Mesothelial cell of epicardium (in vitro differentiated cells): ENCODE data around the gene SULT6B1. TPM values are rescaled to one million over a fixed set of nuclear protein-coding genes. Genes with fewer than 3 reads are reported as not detected.

Experiments
- DNase-seq, 2 experiments: peaks; one replicate each; pipeline ENCODE4 v3.0.0; 2021; ENCODE audit warnings: low spot score in 2 of 2; ENCODE audit not compliant: unreplicated experiment in 2 of 2
- H3K27ac Mint-ChIP-seq: 2 replicates; pipeline ENCODE4 v1.8.0; 2021; ENCODE audit warnings: mixed read lengths
- H3K27me3 Mint-ChIP-seq: 2 replicates; pipeline ENCODE4 v1.8.0; 2021; ENCODE audit warnings: low read depth, mixed read lengths
- H3K36me3 Mint-ChIP-seq: 2 replicates; pipeline ENCODE4 v1.8.0; 2021; ENCODE audit warnings: mixed read lengths
- H3K4me1 Mint-ChIP-seq: 2 replicates; pipeline ENCODE4 v1.8.0; 2021; ENCODE audit warnings: mixed read lengths
- H3K4me3 Mint-ChIP-seq: 2 replicates; pipeline ENCODE4 v1.8.0; 2021; ENCODE audit warnings: mild to moderate bottlenecking, moderate library complexity, mixed read lengths
- H3K9me3 Mint-ChIP-seq: 2 replicates; pipeline ENCODE4 v1.8.0; 2021; ENCODE audit warnings: mixed read lengths
- CTCF ChIP-seq: fragments of 200-600 bp; sonication (generic); IDR thresholded peaks from one replicate; pipeline ENCODE4 v1.5.0; 2021; ENCODE audit warnings: antibody characterized with exemption; ENCODE audit not compliant: unreplicated experiment
- total RNA-seq: library from RNA; stranded (reverse); gene quantifications from 3 replicates; pipeline ENCODE4 v1.2.1, GENCODE V29; 2021

Gene SULT6B1
- total RNA-seq, 1 donor from 2014 or later = not detected

- no peaks in the 10 kb centered on the region for H3K36me3 Mint-ChIP-seq
- peaks cover 4% of the 10 kb centered on the region for H3K27me3 Mint-ChIP-seq
- H3K9me3 Mint-ChIP-seq = no peaks in the 10 kb centered on the region
- H3K4me1 Mint-ChIP-seq = no peaks in the 10 kb centered on the region
- no peak for TF ChIP-seq CTCF
- no peak overlapping the region for H3K27ac Mint-ChIP-seq
- no peak overlapping the region for H3K4me3 Mint-ChIP-seq
- DNase-seq = no peak
Observed at GRCh38 chr2:37191747-37192146, 3.3 kb upstream of the SULT6B1 start.

- no peak for DNase-seq
- Mint-ChIP-seq H3K4me1 (no peaks in the 10 kb centered on the region), H3K4me3 (no peak overlapping the region), H3K27ac (no peak overlapping the region), H3K36me3 (no peaks in the 10 kb centered on the region), H3K9me3 (no peaks in the 10 kb centered on the region), H3K27me3 (peaks cover 5% of the 10 kb centered on the region)
- TF ChIP-seq CTCF = no peak
Observed at GRCh38 chr2:37191253-37191652, 2.8 kb upstream of the SULT6B1 start.

GRCh38 chr2:37190290-37190689, 1.8 kb upstream of the SULT6B1 start:
- Mint-ChIP-seq H3K4me3 (no peak overlapping the region), H3K9me3 (no peaks in the 10 kb centered on the region), H3K4me1 (no peaks in the 10 kb centered on the region), H3K27ac (no peak overlapping the region), H3K36me3 (no peaks in the 10 kb centered on the region), H3K27me3 (peaks cover 9% of the 10 kb centered on the region)
- TF ChIP-seq CTCF = no peak
- no peak for DNase-seq

GRCh38 chr2:37189452-37190153, 1.1 kb upstream of the SULT6B1 start:
- Mint-ChIP-seq H3K4me3 (no peak overlapping the region), H3K9me3 (no peaks in the 10 kb centered on the region), H3K36me3 (no peaks in the 10 kb centered on the region), H3K27me3 (peaks cover 9% of the 10 kb centered on the region), H3K27ac (no peak overlapping the region), H3K4me1 (no peaks in the 10 kb centered on the region)
- DNase-seq = no peak
- no peak for TF ChIP-seq CTCF

GRCh38 chr2:37181726-37182684, 6.5 kb downstream of the SULT6B1 start:
- no peak overlapping the region for H3K4me3 Mint-ChIP-seq

More at GRCh38 chr2:37181726-37182684, 6.5 kb downstream of the SULT6B1 start:
- no peak for TF ChIP-seq CTCF
- Mint-ChIP-seq H3K9me3 (no peaks in the 10 kb centered on the region), H3K27me3 (peaks cover 7% of the 10 kb centered on the region), H3K4me1 (peaks cover 4% of the 10 kb centered on the region), H3K36me3 (no peaks in the 10 kb centered on the region), H3K27ac (no peak overlapping the region)
- no peak for DNase-seq
